GM21825 (cell line): ENCODE data around the gene SNAPC3.

Experiments used
- ATAC-seq: cut with Tn5 transposase; IDR thresholded peaks from one replicate; pipeline ENCODE4 v1.9.1; 2021; ENCODE audit warnings: mild to moderate bottlenecking, moderate library complexity; ENCODE audit not compliant: unreplicated experiment

Gene SNAPC3

GRCh38 chr9:15485836-15486666 lies 63.4 kb downstream of the SNAPC3 start:
- ATAC-seq = no peak

- no peak for ATAC-seq
Observed at GRCh38 chr9:15491950-15492349, 69.3 kb downstream of the SNAPC3 start.

GRCh38 chr9:15492485-15493150 lies 69.9 kb downstream of the SNAPC3 start:
- ATAC-seq = no peak

- ATAC-seq = no peak
Observed at GRCh38 chr9:15498246-15498995, 75.7 kb downstream of the SNAPC3 start.

GRCh38 chr9:15499139-15499538 lies 76.5 kb downstream of the SNAPC3 start:
- ATAC-seq = no peak

GRCh38 chr9:15501179-15501578 lies 78.5 kb downstream of the SNAPC3 start:
- ATAC-seq = no peak

GRCh38 chr9:15501803-15502202 lies 79.1 kb downstream of the SNAPC3 start:
- no peak for ATAC-seq

GRCh38 chr9:15505921-15506320 lies 83.2 kb downstream of the SNAPC3 start:
- ATAC-seq = no peak

GRCh38 chr9:15509931-15510788 lies 87.5 kb downstream of the SNAPC3 start:
- ATAC-seq = peak; percentile 36

GRCh38 chr9:15510789-15511575 lies 88.3 kb downstream of the SNAPC3 start, which contains the start of gene PSIP1:
PSIP1 (minus strand) TSS chr9:15510970; CDS start chr9:15510188, 782 bp downstream.
- ATAC-seq = peak; percentile 81
